SK-N-SH (cell line): ENCODE measurements around the gene TRIM65.

Experiments
- EP300 ChIP-seq, 2 experiments: IDR thresholded peaks; 2 replicates each; pipeline versions ENCODE4 v1.4.0 to v1.6.1; 2012; ENCODE audit warnings: borderline replicate concordance in 1 of 2, low read depth in 1 of 2, low read length in 1 of 2
- EZH2phosphoT487 ChIP-seq: fragments of 200-600 bp; sonication (generic); IDR thresholded peaks from 2 replicates; pipeline ENCODE4 v1.6.1; 2017; ENCODE audit warnings: low read depth, mixed run types, mild to moderate bottlenecking, antibody characterized with exemption, moderate library complexity, borderline replicate concordance
- FOXJ3 ChIP-seq: sonication (generic); formaldehyde crosslinking; IDR thresholded peaks from 2 replicates; pipeline ENCODE4 v1.5.1; 2020; ENCODE audit warnings: mild to moderate bottlenecking, missing genetic modification reagents
- FOXM1 ChIP-seq: IDR thresholded peaks from 2 replicates; pipeline ENCODE4 v1.4.0; 2012; ENCODE audit warnings: low read depth, mild to moderate bottlenecking
- JUND ChIP-seq: IDR thresholded peaks from 2 replicates; pipeline ENCODE4 v1.4.0; 2012
- MEF2A ChIP-seq: IDR thresholded peaks from 2 replicates; pipeline ENCODE4 v1.4.0; 2012; ENCODE audit warnings: low read depth, borderline replicate concordance
- NRF1 ChIP-seq: IDR thresholded peaks from 2 replicates; pipeline ENCODE4 v1.6.1; 2012; ENCODE audit warnings: low read depth, mild to moderate bottlenecking, low read length
- POLR2AphosphoS5 ChIP-seq: IDR thresholded peaks from 2 replicates; pipeline ENCODE4 v1.6.1; 2012; ENCODE audit warnings: low read depth, low read length
- SIN3A ChIP-seq: IDR thresholded peaks from 2 replicates; pipeline ENCODE4 v1.6.1; 2012; ENCODE audit warnings: low read depth, mild to moderate bottlenecking, low read length, moderate library complexity, borderline replicate concordance
- SMC3 ChIP-seq: IDR thresholded peaks from 2 replicates; pipeline ENCODE4 v1.6.1; 2012; ENCODE audit warnings: low read depth, low read length, improper control_type of control experiment
- TF ChIP-seq, protein P1 (sequence below): fragments of 150-350 bp; IDR thresholded peaks from 2 replicates; pipeline ENCODE4 v1.6.1; 2017; ENCODE audit warnings: antibody characterized with exemption, low read length, low read depth, borderline replicate concordance
- TF ChIP-seq, protein P2 (sequence below): fragments of 200-600 bp; sonication (generic); IDR thresholded peaks from 2 replicates; pipeline ENCODE4 v1.6.1; 2017; ENCODE audit warnings: antibody characterized with exemption, mild to moderate bottlenecking, moderate library complexity
- TF ChIP-seq, protein P3 (sequence below): IDR thresholded peaks from 2 replicates; pipeline ENCODE4 v1.4.0; 2012; ENCODE audit warnings: low read depth, borderline replicate concordance
- TF ChIP-seq, protein P4 (sequence below): IDR thresholded peaks from 2 replicates; pipeline ENCODE4; 2012

DNA sequence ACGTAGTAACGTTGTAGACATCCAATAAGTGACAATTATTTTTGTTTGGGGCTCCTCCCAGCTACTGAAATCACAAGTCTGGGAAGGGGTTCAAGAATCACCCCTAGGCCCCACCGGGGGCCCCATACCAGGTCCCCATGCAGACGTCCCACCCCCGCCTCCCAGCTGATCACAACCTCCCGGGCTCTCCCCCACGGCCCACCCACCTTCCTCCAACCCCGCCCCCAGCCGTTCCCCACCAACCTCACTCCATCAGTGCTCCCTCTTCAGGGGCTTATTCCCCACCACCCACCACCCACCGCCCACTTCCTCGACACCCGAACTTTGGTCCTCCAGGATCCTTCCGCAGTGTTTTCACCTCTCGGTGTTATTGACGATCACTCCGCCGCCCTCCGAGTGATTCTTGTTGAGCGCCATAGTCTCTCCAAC lies 41.9 kb downstream of the TRIM65 start:
- TF ChIP-seq, protein P1, sequence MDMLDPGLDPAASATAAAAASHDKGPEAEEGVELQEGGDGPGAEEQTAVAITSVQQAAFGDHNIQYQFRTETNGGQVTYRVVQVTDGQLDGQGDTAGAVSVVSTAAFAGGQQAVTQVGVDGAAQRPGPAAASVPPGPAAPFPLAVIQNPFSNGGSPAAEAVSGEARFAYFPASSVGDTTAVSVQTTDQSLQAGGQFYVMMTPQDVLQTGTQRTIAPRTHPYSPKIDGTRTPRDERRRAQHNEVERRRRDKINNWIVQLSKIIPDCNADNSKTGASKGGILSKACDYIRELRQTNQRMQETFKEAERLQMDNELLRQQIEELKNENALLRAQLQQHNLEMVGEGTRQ: no peak
- TF ChIP-seq, protein P2, sequence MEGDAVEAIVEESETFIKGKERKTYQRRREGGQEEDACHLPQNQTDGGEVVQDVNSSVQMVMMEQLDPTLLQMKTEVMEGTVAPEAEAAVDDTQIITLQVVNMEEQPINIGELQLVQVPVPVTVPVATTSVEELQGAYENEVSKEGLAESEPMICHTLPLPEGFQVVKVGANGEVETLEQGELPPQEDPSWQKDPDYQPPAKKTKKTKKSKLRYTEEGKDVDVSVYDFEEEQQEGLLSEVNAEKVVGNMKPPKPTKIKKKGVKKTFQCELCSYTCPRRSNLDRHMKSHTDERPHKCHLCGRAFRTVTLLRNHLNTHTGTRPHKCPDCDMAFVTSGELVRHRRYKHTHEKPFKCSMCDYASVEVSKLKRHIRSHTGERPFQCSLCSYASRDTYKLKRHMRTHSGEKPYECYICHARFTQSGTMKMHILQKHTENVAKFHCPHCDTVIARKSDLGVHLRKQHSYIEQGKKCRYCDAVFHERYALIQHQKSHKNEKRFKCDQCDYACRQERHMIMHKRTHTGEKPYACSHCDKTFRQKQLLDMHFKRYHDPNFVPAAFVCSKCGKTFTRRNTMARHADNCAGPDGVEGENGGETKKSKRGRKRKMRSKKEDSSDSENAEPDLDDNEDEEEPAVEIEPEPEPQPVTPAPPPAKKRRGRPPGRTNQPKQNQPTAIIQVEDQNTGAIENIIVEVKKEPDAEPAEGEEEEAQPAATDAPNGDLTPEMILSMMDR: no peak
- TF ChIP-seq SIN3A: no peak
- TF ChIP-seq, protein P3, sequence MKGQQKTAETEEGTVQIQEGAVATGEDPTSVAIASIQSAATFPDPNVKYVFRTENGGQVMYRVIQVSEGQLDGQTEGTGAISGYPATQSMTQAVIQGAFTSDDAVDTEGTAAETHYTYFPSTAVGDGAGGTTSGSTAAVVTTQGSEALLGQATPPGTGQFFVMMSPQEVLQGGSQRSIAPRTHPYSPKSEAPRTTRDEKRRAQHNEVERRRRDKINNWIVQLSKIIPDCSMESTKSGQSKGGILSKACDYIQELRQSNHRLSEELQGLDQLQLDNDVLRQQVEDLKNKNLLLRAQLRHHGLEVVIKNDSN: no peak
- no peak for TF ChIP-seq NRF1
- TF ChIP-seq JUND: no peak
- TF ChIP-seq SMC3: no peak
- no peak for TF ChIP-seq FOXM1
- no peak for TF ChIP-seq MEF2A
- TF ChIP-seq POLR2AphosphoS5: no peak
- TF ChIP-seq EP300 (IDR thresholded peaks at IDR 0.05; ENCODE audit: borderline replicate concordance in 1 of 2, low read depth in 1 of 2, low read length in 1 of 2): 0 out of 4 replicates have a peak, but pooled peaks of 1 of the 2 experiments have one; percentile 7
- TF ChIP-seq EZH2phosphoT487: no peak
- TF ChIP-seq, protein P4, sequence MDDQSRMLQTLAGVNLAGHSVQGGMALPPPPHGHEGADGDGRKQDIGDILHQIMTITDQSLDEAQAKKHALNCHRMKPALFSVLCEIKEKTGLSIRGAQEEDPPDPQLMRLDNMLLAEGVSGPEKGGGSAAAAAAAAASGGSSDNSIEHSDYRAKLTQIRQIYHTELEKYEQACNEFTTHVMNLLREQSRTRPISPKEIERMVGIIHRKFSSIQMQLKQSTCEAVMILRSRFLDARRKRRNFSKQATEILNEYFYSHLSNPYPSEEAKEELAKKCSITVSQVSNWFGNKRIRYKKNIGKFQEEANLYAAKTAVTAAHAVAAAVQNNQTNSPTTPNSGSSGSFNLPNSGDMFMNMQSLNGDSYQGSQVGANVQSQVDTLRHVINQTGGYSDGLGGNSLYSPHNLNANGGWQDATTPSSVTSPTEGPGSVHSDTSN: no peak
- TF ChIP-seq FOXJ3 (CRISPR knock-in tag): no peak
